Ovary (tissue), 9 donors: ENCODE results near the gene TMED4. TPM values are rescaled to one million over a fixed set of nuclear protein-coding genes. Genes with fewer than 3 reads are reported as not detected.

Source experiments
- DNase-seq, 5 donors: peaks; one replicate each; pipeline ENCODE4 v3.0.0-alpha.2; 2019 to 2020
- H3K27ac ChIP-seq, 2 donors: fragments of 200-600 bp; one replicate each; pipeline versions ENCODE4 v1.5.1 to v1.8.0; 2019 to 2022
- H3K27me3 ChIP-seq: fragments of 200-600 bp; one replicate; pipeline ENCODE4 v1.8.0; 2022
- H3K36me3 ChIP-seq: fragments of 200-600 bp; sonication (generic); one replicate; pipeline ENCODE4 v1.5.1; 2019
- H3K4me1 ChIP-seq: one replicate; pipeline ENCODE4 v1.8.1; 2013; ENCODE audit warnings: mild to moderate bottlenecking, moderate library complexity; ENCODE audit not compliant: insufficient read depth
- H3K4me3 ChIP-seq: fragments of 200-600 bp; sonication (generic); one replicate; pipeline ENCODE4 v1.5.1; 2017
- H3K9me3 ChIP-seq, 2 donors: fragments of 200-600 bp in 1 of 2; sonication (generic) in 1 of 2; one replicate each; pipeline versions ENCODE4 v1.5.1 to v1.8.1; 2013 to 2019; ENCODE audit warnings: mild to moderate bottlenecking in 1 of 2, moderate library complexity in 1 of 2
- CTCF ChIP-seq, 3 donors: fragments of 450-650 bp in 2 of 3; fragments of 200-600 bp in 1 of 3; IDR thresholded peaks; one replicate each; pipeline versions ENCODE4 v1.5.1 to v1.8.0; 2016 to 2022; ENCODE audit warnings: antibody characterized with exemption in 3 of 3, mild to moderate bottlenecking in 1 of 3
- EP300 ChIP-seq: sonication (generic); formaldehyde crosslinking; IDR thresholded peaks from one replicate; pipeline ENCODE4 v1.6.1; 2017; ENCODE audit warnings: antibody characterized with exemption
- POLR2A ChIP-seq: fragments of 450-650 bp; IDR thresholded peaks from one replicate; pipeline ENCODE4 v1.6.1; 2017; ENCODE audit warnings: antibody characterized with exemption, mild to moderate bottlenecking, moderate library complexity
- WGBS, 3 donors: extraction: QIAGEN DNeasy Blood & Tissue Kit in 1 of 3; methylation state at CpG; one replicate each; pipeline versions ENCODE4 v1.1.5 to v1.1.7; 2013 to 2017; 5-methylcytosine and 5-hydroxymethylcytosine counted together
- intact Hi-C, 4 donors: fragments of 100-400 bp; cut with DNase I; formaldehyde crosslinking; loops; one replicate each; pipeline versions ENCODE4 v1.11.0 to v1.15.1; 2022 to 2023
- polyA plus RNA-seq, 2 donors: library from polyadenylated mRNA; stranded (reverse); fragments of 200-250 nt in 1 of 2; fragments of 350-450 nt in 1 of 2; fragmentation: Illumina TruSeq in 1 of 2; extraction: RNeasy Lipid Tissue Mini Kit (QIAGEN cat#74804) in 1 of 2; gene quantifications; one replicate each; pipeline ENCODE4 v1.2.3, GENCODE V29; 2013 to 2014
- total RNA-seq, 7 donors: library from RNA; depleted of rRNA in 2 of 7; stranded (reverse); fragments of >200 nt in 2 of 7; fragmentation: NEBNext Ultra II Directional in 3 of 7; extraction: Animal tissue kit (Norgen Biotek cat#: 25700) in 3 of 7; gene quantifications; one replicate each; pipeline versions ENCODE4 v1.1.0 to v1.2.4, GENCODE V29; 2016 to 2023
- donor health status: DM: no; HTN: no; CAD: no; lungs with moderate emphysema.
- donor health status: DM: no; HTN: no; CAD: no.
- donor health status: Bipolar disorder and iron deficiency.
- donor health status: DM: yes; HTN: yes; CAD: no.
- donor health status: DM: no; HTN: no; CAD: no.
- donor health status: DM: yes; HTN: yes; CAD: no.

The TMED4 gene
- total and polyA plus RNA-seq, 9 donors = 74.9 to 155 (median 95.9) TPM

DNA sequence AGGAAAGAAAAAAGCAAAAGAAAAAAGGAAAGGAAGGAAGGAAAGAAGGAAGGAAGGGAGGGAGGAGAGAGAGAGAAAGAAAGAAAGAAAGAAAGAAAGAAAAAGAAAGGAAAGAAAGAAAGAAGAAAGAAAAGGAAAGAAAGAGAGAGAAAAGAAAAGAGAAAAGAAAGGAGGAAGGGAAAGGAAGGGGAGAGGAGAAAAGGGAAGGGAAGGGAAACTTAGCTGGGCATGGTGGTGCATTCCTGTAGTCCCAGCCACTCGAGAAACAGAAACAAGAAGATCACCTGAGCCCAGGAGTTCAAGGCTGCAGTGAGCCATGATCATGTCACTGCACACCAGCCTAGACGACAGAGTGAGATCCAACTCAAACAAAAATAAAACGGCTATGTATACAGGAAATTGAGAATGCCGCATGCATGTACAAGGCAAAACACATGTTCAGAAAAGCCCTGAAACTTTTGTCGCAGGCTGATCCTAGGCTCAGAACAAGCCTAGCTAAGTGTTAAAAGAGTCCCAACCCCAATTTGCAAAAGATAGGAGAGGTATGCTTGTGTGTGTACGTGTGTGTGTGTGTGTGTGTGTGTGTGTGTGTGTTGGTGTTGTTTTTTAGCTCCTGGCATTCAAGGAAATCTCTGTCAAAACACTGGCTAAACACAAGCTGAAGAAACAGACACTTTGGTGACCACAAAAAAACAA lies 34.3 kb downstream of the TMED4 start:
- intact Hi-C loops = no loop called here

DNA sequence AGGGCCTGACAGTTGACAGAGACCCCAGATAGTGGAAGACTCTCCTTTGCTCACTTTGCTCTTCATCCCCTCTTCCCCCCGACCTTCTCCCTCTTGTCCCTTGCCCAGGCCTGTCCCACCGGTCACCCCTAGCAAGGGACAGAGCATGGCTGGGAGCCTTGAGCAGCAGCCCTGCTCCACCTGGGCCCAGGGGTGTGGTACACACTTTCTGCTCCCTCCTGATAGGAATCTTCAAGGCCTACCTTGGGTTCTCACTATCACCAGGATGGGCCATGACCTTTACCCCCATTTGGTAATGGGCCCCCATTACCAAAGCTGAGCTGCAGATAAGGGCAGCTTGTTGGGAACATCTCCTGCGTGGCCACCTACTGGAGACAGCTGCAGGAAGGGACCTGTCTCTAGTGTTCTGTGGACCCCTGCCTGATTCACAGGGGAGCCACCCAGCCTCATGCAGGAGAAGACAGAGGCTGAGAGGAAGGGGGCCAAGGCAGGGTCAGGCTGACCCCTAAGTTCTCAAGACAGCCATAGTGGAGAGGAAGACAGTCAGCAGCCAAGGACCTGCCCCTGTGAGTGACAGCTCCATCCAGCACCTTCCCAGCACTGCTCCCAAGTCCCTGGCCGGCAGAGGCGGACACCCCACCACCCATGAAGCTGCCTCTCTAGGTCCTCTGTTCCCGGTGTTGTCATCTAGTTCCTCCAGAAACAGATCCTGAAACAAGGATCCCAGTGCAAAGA lies 40.0 kb downstream of the TMED4 start:
- TF ChIP-seq POLR2A = no peak
- no peak for TF ChIP-seq EP300
- 86 to 95% (median 89%) methylated on average over 6 of the region's 6 CpGs for WGBS, 3 donors
- intact Hi-C loops = no loop called here
- H3K9me3 ChIP-seq = no peaks in the 10 kb centered on the region
- DNase-seq = no peak
- H3K27me3 ChIP-seq = no peaks in the 10 kb centered on the region
- H3K36me3 ChIP-seq = no peaks in the 10 kb centered on the region
- no peak overlapping the region for H3K27ac ChIP-seq
- H3K4me1 ChIP-seq = no peaks in the 10 kb centered on the region
- no peak overlapping the region for H3K4me3 ChIP-seq

More for the DNA sequence above, 34.3 kb downstream of the TMED4 start:
- Histone ChIP-seq H3K36me3 (no peaks in the 10 kb centered on the region), H3K27ac (no peak overlapping the region), H3K9me3 (no peaks in the 10 kb centered on the region), H3K4me1 (no peaks in the 10 kb centered on the region), H3K4me3 (no peak overlapping the region), H3K27me3 (no peaks in the 10 kb centered on the region)
- DNase-seq = no peak
- no peak for TF ChIP-seq EP300
- WGBS, 3 donors = 10 to 31% (median 23%) methylated on average over 6 of the region's 6 CpGs

DNA sequence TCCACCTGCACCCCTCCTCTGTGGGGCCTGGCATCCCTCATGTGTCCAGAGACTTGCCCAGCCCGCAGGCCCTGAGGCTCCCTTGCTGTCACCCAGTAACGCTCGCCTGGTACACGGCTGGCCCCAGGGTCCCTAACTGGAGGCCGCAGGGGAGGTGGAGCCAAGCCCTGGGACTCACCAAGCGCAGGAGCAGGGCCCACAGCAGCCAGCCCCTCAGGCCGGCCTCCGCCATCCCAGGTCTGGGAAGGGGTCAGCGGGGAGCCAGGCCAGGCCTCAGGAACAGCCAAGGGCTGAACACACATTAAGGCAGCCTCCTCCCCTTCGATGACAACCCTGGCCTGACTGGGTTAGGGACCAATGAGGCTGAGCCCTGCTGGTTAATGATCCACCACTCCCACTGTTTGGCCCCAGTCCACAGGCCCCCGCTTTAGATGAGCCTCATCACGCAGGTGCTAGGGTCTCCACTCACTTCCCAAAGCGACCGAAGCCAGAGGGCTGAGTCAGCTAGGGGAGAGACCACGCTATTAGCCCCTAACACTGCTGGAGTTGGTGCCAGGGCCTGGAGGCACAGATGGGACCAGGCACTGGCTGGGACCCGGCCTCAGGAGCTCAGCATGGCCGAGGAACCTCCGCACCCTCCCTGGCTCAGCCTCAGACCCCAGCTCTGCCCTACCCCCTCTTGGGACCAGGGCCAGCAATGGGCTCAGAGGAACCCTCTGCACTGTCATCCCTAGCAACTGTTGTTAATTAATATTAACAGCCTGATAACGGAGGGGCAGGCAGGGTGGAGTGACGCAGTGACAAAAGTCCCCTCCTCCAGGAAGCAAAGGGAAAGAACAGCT lies 40.8 kb downstream of the TMED4 start, which contains the start of gene NPC1L1:
NPC1L1 (minus strand) TSS at position 303 of the 842 bp plus-strand sequence; CDS start at position 232, 71 bp downstream.
- Histone ChIP-seq H3K36me3 (no peaks in the 10 kb centered on the region), H3K4me1 (no peaks in the 10 kb centered on the region), H3K27me3 (no peaks in the 10 kb centered on the region), H3K9me3 (no peaks in the 10 kb centered on the region), H3K4me3 (no peak within 1 kb of the TSS), H3K27ac (no peak within 1 kb of the TSS)
- no peak for TF ChIP-seq EP300
- TF ChIP-seq POLR2A = no peak
- TF ChIP-seq CTCF (IDR thresholded peaks at IDR 0.05) = no peak
- WGBS, 3 donors = 71 to 79% (median 77%) methylated on average over 18 to 20 of the region's 20 CpGs
- DNase-seq = no peak
- intact Hi-C loops = no loop called here

- H3K4me1 ChIP-seq = no peaks in the 10 kb centered on the region
- H3K27me3 ChIP-seq = no peaks in the 10 kb centered on the region
- H3K36me3 ChIP-seq = no peaks in the 10 kb centered on the region
- H3K9me3 ChIP-seq = no peaks in the 10 kb centered on the region
- TF ChIP-seq CTCF (IDR thresholded peaks at IDR 0.05) = no peak
- TF ChIP-seq POLR2A = no peak
- no peak for TF ChIP-seq EP300
- no peak overlapping the region for H3K27ac ChIP-seq
- intact Hi-C loops = no loop called here
- 83 to 91% (median 89%) methylated on average over 5 of the region's 5 CpGs for WGBS, 3 donors
- no peak overlapping the region for H3K4me3 ChIP-seq
- DNase-seq = no peak
Observed at GRCh38 chr7:44540592-44541027, 41.4 kb downstream of the TMED4 start.
